COR-L47 (cell line): Measurements from ENCODE around the gene OGFR.

ENCODE experiments used
- DNase-seq: peaks from one replicate; lab custom pipeline; 2025; lab: John Stamatoyannopoulos, UW

OGFR gene

DNA sequence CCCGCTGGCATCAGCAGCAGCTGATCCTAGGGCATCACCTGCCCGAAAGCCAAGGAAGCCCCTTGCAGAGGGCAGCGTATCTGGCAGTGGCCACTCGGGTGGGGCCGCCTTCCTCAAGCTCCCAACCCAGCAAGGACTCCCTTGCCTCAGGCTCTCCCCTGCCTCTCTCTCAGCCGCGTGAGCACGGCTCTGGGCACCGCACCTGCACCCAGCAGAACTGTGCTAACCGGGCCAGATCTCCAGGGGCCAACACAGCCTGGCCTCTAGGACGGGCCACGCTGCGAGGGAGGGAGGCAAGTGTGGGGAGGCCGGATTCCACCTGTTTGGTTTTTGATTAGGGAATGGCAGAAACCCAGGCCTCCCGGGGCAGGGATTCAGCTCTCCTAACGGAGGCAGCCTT, 20.1 kb upstream of the OGFR start:
- DNase-seq, result no peak

- no peak for DNase-seq
These were observed 19.2 kb upstream of the OGFR start for GRCh38 chr20:62785393-62785792.

DNA sequence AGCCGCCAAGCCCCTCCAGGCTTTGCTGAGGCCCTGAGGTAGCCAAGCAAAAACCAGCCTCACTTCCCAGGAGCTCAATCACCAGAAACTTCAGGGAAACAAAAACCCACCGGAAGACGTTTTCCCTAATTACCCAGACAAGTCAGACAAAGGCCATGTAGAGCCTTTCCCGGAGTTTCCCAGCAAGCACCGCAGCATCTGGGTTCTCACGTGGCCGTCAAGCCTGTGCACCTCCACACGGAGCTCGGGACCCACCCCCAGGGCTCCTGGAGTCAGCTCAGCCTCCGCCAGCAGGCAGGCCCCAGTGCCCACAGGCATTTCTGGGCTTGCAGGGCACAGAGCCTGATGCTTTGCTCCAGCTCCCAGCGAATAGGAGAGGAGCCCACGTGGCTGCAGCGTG, 18.5 kb upstream of the OGFR start:
- DNase-seq, result no peak

GRCh38 chr20:62787321-62787720, 17.3 kb upstream of the OGFR start:
- no peak for DNase-seq

DNA sequence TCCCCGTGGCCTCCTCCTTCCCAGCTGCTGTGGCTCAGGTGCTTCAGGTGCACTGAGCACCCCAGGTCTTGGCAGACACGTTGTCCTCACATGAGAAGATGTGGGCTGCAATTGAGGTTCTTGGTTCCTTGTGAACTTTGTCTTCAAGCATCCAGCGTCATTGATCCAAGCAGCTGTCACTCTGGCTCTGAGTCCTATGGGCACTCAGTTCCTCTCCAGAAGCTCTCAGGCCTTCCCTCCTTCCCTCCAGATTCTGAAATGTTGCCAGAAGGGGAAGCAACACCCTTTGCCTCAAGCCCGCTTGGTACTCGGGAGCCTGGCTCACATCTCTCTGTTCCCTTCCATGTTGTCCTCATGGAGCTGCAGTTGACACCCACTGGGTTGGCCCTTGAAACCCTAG, 16.8 kb upstream of the OGFR start:
- DNase-seq, result no peak

DNA sequence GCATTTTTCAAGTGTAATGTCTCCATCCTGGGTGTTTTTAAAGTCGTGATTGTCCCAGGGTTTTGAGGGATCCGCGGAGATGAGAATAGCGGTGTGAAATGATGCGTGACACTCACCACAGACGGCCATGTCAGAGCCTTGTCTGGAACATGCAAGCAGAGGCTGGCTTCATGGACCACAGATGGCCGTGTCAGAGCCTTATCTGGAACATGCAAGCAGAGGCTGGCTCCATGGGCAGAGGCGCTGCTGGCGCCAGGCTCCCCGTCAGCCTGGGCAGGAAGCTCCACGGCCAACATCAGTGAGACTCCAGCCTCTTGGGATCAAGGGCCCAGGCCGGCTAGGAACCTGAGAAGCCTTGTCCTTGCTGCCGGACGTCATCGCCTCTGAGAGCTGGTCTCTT, 16.0 kb upstream of the OGFR start:
- no peak for DNase-seq

DNA sequence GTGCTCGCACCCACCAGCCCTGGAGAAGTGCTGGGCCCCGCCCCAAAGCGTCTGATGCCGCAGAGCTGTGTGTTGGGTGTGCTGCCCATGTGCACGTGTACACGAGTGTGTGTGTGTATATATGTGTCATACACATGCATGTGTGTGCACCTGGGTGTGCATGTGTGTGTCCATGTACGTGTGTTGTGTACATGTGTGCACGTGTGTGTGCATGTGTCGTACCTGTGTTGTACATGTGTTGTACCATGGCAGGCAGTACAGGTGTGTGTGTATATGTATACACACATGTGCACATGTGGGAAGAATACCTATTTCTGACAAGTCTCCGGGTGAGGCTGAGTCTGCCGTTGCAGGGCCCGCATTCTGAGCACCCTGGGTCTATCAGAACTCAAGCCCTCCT, 14.6 kb upstream of the OGFR start:
- no peak for DNase-seq

- peak; percentile 94 for DNase-seq
These were observed 13.1 kb upstream of the OGFR start for GRCh38 chr20:62791301-62792181.

DNA sequence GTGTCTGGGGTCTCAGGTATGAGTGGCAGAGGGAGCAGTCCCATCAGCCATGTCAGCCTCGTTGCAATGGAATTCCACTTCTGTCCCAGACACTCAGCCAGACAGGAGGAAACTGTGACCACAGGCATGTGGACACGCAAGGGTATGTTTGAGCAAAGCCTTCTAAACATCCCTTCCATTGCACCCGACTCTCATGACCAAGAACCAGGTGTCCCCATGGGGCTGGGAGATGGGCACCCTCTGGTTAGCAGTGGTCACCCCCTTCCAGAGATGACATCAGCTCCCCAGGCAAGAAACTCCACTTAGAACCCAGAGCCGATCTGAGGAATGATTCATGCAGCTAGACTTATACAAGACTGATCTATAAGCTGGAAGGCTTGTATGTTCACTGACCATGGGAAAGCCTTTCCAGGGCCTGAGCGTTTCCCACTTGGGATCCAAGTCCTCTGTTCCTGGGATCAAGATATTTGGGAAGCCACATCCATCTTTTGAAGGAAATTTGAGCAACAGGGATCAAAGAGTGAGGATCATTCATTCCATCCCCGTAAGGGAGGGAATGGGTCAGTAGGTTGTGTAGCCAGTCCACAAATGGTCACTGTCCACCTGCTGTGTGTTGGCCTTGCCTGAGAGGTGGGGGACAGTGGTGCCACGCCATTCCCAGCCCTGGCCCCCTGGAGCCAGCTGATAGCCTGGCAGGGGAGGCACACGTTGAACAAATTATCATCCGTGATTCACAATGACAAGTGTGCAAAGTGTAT, 12.3 kb upstream of the OGFR start:
- no peak for DNase-seq

DNA sequence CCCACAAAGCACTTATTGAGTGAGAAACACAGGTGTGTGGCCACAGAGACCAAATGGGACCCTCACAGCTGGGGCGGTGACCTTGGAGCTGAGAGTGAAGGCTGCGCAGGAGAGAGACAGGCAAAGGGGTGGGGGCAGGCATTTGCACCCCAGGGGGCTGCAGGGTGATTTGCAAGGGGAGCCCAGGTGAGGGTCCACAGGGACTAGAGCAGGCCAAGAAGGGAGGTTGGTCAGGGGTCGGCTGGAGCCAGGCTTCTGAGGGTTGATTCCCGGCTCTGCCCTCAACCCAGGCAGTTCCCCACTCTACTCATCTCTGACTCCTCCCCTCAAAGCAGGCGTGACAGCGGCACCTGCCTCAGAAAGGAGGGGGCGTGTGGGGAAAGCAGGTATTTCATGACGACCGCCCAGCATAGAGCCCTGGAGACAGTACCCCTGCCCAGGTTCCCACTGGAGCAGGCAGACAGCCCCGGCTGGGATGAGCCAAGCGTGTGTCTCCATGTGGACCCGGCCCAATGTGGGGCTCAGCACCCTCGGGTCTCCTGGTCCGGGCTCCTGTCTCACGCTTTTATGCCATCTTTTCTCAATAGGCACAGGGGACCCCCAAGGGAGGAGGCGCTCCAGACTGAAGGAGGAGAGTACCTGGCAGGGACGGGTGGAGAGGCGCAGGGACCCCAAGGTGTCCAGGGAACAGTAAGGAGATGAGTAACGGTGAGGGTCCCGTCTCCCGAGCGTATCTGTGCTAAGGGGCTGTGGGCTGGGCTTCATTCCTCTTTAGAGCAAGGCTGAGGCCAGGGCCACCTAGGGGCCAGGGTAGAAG, 11.5 kb upstream of the OGFR start:
- DNase-seq, result peak; percentile 41

GRCh38 chr20:62793757-62794006, 11.0 kb upstream of the OGFR start:
- DNase-seq, result no peak

DNA sequence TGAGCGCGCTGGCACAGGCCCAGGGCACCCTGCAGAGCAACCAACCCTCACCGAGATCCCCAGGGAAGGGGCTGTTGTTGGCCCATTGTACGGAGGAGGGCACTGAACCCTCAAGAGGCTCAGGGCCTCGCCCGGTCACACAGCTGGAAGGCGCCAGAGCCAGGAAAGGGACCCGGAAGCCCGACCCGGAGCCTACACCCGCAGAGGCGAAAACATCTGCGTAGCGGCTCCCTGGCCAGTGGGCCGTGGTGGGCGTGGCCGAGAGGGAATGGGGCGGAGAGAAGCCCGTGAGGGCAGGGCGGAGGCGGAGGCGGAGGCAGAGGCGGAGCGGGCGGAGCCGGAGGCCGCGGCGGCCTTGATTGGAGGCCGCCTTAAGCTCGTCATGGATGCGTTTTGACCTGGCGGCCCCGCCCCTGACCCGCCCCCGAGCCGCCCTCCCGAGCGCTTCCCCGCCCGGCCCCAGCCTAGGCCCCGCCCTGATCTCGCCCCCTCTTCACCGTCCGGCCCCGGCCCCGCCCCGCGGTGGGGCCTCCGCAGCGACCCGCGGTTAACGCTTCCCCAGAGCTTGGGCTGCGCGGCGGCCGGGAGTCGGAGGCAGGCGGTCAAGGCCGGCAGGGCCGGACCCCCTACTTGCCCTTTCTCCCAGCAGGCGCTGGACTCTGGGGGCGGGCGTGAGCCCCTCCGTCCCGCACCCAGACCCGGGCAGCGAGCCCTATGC, 10.5 kb upstream of the OGFR start:
- DNase-seq, result peak; percentile 93

DNA sequence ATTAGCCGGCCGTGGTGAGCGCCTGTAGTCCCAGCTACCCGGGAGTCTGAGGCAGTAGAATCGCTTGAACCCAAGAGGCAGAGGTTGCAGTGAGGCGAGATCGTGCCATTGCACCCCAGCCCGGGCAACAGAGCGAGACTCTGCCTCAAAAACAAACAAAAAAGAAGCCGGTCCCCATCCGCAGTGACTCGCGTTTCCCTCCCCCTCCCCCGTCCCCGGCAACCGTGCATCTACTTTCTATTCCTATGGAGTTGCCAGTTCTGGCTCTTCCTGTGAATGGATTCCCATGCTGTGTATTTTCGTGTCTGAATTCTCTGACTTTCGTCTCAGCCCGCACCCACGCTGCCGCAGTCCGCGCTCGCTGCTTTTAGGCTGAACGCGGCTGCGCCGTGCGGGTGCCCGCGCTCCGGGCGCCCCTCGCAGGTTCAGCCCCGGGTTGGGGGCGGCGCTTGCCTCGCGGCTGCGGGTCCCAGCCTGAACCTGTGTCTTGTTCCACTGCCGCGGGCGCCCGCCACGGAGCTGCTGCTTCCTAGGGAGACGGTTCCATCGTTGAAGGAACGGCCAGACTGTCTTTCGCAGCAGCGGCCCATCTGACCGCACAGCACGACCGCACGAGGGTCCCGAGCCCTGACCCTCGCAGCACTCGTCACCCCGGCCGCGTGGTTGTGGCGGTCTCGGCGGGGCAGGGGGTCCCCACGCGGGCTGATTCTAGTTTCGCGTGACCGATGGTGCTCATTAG, 9.4 kb upstream of the OGFR start:
- DNase-seq, result peak; percentile 57

- DNase-seq, result no peak
These were observed 7.7 kb upstream of the OGFR start for GRCh38 chr20:62796699-62797491.

DNA sequence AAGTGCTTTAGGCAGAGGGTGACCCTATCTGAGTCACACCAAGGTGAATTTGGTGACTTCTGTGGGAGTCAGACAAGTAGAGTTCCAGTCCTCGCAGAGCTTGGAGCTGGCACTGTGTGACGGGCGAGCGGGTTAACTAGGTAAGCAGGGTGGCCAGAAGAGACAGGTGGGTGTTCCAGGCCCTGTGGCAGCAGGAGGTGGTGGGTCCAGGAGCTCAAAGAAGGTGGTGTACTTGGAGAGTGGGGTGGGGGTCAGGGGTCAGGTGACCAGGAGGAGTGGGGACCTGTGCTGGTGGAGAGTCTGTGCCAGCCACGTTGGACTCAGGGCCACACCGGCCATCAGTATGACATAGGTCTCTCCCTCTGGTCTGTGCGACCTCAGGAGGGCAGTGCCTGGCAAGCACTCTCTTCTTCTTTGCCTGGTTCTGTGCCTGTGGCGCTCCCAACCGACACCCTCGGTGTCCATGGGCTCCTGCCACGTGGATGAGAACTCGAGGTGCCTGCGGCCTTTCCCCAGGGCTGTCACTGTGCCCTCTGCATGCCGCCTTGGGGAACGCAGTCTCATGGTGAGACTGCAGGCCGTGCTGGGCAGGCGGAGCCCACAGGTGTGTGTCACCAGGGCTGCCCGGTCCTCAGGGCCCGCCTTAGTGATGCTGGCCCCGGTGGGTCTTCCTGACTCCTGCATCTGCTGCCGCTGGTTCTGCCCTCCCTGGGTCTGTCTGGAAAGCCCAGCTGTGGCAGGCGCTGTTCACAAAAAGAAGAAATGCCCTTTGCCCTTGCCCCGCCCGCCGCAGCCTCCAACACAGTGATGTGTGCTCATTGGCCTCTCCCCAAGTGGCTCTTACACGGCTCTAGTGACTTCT, 6.7 kb upstream of the OGFR start:
- DNase-seq, result no peak

GRCh38 chr20:62799036-62799435, 5.6 kb upstream of the OGFR start:
- DNase-seq, result no peak

DNA sequence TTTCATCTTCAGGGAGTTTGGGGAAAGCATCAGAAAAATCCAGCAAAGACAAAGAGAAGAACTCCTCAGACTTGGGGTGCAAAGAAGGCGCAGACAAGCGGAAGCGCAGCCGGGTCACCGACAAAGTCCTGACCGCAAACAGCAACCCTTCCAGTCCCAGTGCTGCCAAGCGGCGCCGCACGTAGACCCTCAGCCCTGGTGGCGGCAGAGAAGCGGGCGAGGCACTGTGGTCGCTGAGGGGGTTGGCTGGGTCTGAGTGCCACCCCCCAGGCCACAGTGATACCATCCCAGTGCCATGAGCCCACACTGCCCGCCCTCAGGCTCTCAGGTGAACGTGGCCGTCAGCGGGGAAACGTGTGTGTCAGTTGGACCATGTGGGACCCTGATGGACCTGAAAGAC, 5.2 kb upstream of the OGFR start:
- DNase-seq, result no peak

DNA sequence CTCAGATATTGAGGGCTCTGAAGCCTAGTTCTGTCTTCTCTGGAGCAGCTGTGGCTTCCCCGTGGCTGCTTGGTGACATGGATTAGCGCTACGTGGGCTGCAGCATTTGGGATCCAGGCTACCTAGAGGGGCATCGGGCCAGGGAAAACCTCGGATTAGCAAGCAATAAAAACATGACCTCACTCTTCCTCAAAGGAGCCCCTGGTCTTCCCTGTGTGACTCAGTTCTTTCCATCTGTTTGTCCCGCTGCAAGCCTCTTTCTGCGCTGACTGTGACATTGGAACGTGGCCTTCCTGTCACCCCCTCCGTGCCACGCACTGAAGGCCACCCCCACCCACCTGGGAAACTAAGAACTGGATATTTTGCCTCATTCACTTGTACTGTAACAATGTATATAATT, 4.8 kb upstream of the OGFR start:
- DNase-seq, result no peak
